GM21515 (cell line): Measurements from ENCODE around the gene SORL1.

Experiments used
- ATAC-seq: cut with Tn5 transposase; IDR thresholded peaks from one replicate; pipeline ENCODE4 v1.9.1; 2021; ENCODE audit not compliant: unreplicated experiment

Gene SORL1

GRCh38 chr11:121530257-121530656 lies 78.1 kb downstream of the SORL1 start:
- ATAC-seq: no peak

- no peak for ATAC-seq
Observed at GRCh38 chr11:121533601-121534000, 81.5 kb downstream of the SORL1 start.

GRCh38 chr11:121534131-121535093 lies 82.3 kb downstream of the SORL1 start:
- no peak for ATAC-seq

DNA sequence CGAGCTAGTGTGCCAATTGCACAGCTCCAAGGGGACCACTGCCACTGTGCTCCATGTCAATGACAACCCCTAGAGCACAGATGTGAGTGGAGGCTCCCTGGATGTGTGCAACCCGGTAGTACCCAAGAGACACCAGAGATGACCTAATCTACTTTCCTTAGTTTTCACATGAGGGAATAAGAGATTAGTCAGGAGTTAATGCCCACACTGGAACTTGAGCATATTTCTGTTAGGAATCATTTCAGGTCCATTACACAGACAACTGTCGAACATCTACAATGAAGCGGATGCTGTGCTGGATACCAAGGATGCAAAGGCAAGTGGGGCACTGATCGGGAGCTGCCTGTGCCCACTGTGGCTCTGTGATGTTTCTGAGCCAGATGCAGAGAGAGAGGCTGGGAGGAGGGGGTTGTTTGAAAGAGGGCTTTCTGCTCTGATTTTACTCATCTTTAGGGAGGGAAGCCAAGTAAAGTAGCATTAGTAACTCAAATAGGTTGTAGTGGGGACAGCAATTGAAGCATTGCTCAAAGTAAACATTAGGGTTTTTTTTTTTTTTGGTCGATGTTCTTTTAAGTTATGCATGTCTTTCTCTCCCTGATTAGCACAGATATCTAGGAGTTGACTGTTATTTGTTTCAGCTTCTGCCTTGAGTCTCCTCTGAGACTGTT lies 83.1 kb downstream of the SORL1 start:
- no peak for ATAC-seq

DNA sequence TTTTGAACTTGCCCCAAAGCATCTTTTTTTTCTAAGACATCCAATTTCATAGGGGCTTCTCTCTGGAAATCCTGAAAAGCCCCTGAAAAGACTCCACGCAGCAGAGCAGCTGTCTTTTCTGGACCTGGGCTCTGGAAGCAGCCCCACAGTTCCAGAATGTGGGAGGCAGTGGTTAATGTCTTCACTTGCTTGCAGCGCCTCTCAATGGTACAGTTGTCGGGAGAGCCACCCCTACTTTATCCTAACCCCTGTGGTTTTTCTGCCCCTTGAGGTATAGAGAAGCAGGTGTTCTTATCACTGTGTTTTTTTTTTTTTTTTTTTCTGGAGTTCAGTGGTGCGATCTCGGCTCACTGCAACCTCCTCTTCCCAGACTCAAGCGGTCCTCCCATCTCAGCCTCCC lies 84.0 kb downstream of the SORL1 start:
- no peak for ATAC-seq

DNA sequence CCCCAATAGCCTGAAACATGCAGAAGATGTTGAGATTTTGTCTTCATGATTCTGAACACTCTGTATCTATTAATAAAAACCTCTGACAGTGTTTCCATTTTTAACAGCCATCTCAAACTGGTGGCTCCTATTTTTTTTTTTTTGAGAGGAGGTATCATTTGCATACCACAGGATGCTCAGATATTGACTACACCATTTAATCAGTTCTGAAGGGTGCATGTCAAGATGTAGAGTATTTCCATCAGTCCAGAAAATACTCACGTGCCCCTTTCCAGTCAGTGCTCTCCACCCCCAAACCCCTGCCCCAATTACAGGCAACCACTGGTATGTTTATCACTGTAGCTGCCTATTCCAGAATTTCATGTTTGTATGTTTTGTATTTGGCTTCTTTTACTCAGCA lies 85.9 kb downstream of the SORL1 start:
- ATAC-seq: peak; percentile 56

- ATAC-seq: no peak
Observed at GRCh38 chr11:121539000-121539399, 86.9 kb downstream of the SORL1 start.

DNA sequence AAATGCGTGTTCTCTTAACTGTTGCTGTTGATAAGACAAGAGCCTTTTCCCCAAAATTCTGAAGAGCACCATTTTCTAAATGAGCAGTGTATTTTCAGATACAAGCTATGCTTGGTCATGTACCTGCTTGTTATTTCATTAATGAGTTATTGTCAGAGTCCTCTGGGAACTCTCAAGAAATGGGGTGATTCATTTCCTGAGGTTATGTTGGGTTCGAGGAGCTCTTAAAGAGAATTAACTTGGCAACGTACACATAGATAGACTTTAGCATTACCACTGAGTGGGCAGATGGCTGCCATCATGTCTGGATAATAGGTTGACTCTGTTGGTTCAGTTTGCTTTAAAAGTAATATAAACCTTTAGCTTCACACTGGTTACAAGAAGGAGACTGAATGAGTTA lies 88.5 kb downstream of the SORL1 start:
- no peak for ATAC-seq

DNA sequence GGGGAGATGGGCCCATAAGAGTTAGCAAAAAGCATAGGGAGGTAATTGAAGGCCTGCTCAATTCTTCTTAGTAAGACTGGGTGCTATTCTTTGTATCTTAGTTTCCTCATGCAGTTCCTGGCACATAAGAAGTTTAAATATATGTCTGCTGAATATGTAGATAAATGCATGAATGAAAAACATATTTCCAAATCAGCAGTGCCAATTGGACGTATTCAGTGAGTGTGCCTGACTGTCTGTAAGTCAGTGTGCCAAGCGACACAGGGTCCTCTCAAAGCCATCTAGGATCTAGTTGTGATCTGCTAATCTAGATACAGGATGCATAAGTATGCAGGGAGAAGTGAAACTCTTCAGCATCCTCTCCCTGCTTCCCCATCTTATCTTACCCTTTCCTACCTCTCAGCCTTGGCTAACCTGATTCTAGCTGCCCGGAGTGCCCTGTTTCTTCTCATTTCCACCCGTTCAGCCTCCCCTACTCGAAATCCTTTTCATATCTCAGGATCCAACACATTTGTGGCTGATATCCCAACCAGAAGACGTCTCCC lies 91.8 kb downstream of the SORL1 start:
- ATAC-seq: no peak

DNA sequence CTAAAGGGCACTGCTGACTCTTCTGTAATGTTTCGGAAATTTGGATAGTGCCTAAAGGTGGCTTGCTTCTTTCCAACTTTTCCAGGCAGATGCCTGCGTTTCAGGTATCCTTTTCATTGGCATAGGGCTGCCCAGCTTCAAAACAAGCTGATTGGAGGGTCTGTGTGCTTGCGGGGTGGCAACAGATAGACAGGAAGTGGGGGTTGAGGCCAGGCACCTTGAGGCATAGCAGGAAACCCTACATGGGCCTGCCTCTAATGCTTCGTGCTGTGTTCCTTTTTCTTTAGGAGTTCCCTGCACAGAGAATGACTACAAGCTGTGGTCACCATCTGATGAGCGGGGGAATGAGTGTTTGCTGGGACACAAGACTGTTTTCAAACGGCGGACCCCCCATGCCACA lies 92.8 kb downstream of the SORL1 start:
- no peak for ATAC-seq

DNA sequence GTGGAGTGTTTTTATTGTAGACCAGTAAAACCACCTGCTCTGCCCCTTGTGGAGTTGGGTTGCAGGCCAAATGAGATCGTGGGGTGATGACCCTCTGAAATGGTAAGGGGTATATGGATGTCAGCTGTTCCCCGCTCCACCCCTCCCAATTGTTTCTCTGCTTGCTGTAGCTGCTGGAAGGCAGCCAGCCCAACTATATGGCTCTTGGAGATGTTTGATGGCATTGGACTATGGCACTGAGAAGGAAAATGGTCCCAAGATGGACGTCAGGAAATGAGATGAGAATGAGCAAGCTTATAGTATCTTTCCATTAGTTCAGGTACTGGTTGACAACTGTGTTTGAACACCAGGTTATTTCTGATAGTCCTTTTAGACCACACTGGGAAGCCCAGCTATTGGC lies 95.5 kb downstream of the SORL1 start:
- ATAC-seq: no peak

DNA sequence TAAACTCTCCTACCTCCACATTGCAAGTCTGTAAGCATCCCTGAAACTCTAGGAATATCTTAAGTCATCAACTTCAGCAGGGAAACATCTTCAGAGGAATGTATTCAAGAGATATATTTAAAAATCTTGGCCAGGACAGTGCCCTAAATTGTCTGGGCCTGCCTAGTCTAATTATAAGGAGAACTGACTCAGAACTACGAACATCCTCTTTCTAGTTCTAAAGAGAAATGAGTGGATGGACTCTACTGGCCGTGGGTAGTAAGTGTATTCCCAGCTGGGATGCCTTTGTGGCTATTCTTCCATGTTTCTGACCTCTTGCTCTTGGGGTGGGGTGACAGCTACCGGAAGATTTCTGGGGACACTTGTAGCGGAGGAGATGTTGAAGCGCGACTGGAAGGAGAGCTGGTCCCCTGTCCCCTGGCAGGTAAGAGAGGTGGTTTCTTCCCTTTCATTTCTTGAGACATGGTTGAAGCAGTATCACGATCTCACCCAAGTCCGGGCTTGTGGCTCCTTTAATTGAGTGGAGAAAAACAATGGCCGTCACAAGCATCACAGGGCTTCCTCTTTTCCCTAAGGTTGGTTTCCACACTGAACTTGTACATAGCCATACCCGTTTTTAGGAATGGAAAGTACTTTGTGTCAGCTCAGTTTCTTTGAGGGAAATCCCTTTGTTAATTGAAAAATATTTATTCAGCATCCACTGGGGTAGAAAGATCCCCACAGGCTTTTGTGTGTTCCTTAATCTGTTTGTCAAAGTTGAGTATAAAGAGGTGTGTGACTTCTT lies 98.3 kb downstream of the SORL1 start:
- no peak for ATAC-seq

DNA sequence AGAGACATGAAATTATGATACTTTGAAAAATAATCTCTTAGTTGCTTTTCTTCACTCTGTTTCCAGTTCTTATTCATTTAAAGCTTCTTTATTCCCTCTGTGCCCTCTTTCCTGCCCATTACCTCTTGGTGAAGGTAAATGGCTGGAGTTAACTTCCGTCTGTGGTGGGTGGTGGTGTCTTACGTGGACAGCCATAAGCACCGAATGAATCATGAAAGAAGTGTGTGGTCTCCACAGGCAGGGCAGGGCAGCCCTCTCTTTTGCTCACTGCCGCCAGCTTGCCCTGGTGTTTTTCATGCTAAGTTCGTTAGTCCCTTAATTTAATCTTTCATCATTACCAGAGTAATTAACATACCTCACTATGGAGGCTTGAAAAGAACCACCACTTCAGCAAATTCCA lies 99.3 kb downstream of the SORL1 start:
- no peak for ATAC-seq

GRCh38 chr11:121552154-121552553 lies 100.0 kb downstream of the SORL1 start:
- ATAC-seq: no peak

DNA sequence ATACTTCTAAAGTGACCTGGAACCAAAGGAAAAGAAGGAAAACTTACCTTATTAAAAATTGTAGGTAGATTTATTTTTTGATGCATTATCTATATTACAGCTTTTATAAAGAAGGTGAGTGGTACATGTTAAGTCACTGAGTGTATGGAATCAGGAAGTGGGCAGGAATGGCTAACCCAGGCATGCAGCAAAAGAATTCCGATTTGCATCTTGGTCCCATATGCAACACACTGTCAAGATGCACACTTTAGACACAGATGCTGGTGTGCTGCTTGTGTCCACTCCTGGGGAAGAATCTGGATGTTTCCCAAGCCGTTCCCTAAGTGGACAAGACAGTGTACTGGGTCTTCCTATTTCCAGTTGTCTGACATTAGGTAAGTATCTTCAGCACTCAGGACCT lies 100.5 kb downstream of the SORL1 start:
- ATAC-seq: no peak

- ATAC-seq: no peak
Observed at GRCh38 chr11:121553389-121553788, 101.3 kb downstream of the SORL1 start.

DNA sequence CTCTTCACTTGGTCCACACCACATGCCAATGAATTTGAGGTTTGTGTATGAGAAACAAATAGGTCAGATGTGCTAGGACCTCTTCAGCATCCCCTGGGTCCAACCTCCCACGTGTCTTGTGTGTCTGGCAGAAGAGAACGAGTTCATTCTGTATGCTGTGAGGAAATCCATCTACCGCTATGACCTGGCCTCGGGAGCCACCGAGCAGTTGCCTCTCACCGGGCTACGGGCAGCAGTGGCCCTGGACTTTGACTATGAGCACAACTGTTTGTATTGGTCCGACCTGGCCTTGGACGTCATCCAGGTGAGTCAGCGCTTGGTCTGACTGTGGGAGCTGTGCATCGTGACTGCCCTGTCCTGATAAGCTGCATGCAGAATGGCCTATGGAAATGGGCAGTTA lies 101.7 kb downstream of the SORL1 start:
- no peak for ATAC-seq

DNA sequence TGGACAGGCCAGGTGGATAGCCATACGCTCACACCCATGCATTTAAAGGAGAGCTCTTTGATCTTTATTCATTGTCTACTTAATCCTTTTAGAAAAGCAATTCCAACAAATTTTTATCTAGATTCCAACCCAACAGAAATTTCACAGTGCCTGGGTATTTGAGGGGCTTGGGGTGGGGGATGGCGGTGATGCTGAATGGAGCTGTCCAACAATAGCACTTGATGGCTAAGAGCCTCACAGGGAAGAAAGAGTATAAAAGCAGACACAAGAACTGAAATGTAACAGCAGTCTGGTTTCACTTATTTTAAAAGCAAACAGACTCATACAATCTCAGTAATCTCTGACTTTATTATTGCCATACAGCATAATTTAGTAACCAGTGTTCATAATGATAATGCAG lies 102.4 kb downstream of the SORL1 start:
- ATAC-seq: no peak

GRCh38 chr11:121555121-121555520 lies 103.0 kb downstream of the SORL1 start:
- ATAC-seq: no peak

DNA sequence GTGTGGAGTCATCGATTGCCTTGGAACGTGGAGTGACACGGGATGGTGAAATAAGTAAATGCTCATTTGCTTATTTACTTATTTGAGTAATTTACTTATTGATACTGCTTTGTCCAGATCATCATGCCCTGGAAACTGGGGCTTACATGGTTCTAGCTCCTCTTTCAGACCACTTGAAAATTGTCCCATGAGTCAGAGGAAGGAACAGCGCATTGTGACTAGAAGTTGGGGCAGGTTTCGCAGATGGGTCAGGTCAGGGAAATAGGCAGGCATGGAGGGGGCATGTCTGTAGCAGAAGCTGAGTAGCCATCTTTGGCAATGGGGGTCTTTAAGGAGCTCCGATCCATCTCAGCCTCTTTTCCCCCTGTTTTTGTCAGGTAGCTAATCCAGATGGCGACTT lies 104.8 kb downstream of the SORL1 start:
- no peak for ATAC-seq

DNA sequence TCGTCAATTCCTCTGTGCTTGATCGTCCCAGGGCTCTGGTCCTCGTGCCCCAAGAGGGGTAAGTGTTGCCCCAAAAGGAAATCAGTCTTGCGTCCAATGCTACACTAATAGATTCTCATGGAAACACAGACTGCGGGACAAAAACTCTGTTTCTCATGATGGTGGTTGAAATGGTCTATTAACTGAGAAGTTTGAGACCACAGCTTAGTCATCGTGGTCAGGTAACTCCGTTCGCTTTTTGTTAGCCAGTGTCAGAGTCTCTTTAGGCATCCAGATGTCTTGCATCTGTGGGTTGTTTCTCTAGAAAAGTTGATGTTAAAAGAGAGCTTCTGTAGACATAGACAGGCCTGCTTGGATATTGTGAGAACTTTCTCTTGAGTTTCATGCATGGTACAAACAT lies 105.2 kb downstream of the SORL1 start:
- ATAC-seq: peak; percentile 84
